Activated CD4-positive, alpha-beta T cell treated with anti-CD3 and anti-CD28 coated beads, Interleukin-2, amount 10 ng/mL, durations not matched to agents 7 days and 5 days (primary cell): ENCODE results near the gene ABI3BP. TPM values are rescaled to one million over a fixed set of nuclear protein-coding genes. Genes with fewer than 3 reads are reported as not detected.

ENCODE experiments used
- CTCF ChIA-PET: fragments of 350-600 bp; sonication (Branson Sonifier 250); formaldehyde crosslinking; loops from one replicate; lab custom pipeline; 2021; ENCODE audit warnings: antibody characterized with exemption; lab: Charles Lee
- POLR2A ChIA-PET: fragments of 350-600 bp; sonication (Branson Sonifier 250); formaldehyde crosslinking; loops from one replicate; lab custom pipeline; 2021; ENCODE audit warnings: antibody characterized with exemption; lab: Charles Lee
- DNase-seq: peaks from one replicate; pipeline ENCODE4 v3.0.0-alpha.2; 2020
- H3K27ac Mint-ChIP-seq: one replicate; pipeline ENCODE4 v1.8.0; 2021; ENCODE audit warnings: mild to moderate bottlenecking, moderate library complexity, mixed read lengths
- H3K27me3 Mint-ChIP-seq: one replicate; pipeline ENCODE4 v1.8.0; 2021; ENCODE audit warnings: mixed read lengths
- H3K36me3 Mint-ChIP-seq: one replicate; pipeline ENCODE4 v1.8.0; 2021; ENCODE audit warnings: low read depth, mixed read lengths
- H3K4me1 Mint-ChIP-seq: one replicate; pipeline ENCODE4 v1.8.0; 2021; ENCODE audit warnings: mixed read lengths
- H3K4me3 Mint-ChIP-seq: one replicate; pipeline ENCODE4 v1.8.0; 2021; ENCODE audit warnings: mild to moderate bottlenecking, moderate library complexity, mixed read lengths
- H3K9me3 Mint-ChIP-seq: one replicate; pipeline ENCODE4 v1.8.0; 2021; ENCODE audit warnings: mixed read lengths
- total RNA-seq, 2 experiments: library from RNA; stranded (reverse); gene quantifications; one replicate each; pipeline ENCODE4 v1.2.3, GENCODE V29; 2021

Gene ABI3BP
- total RNA-seq, 2 experiments from 2014 or later = not detected

- CTCF ChIA-PET = no interaction called here
- no peak overlapping the region for H3K27ac Mint-ChIP-seq
- H3K36me3 Mint-ChIP-seq = no peaks in the 10 kb centered on the region
- no peak overlapping the region for H3K4me3 Mint-ChIP-seq
- no peak for DNase-seq
- POLR2A ChIA-PET = no interaction called here
- H3K9me3 Mint-ChIP-seq = no peaks in the 10 kb centered on the region
- H3K27me3 Mint-ChIP-seq = peaks cover 9% of the 10 kb centered on the region
- no peaks in the 10 kb centered on the region for H3K4me1 Mint-ChIP-seq
Observed at GRCh38 chr3:100976611-100977010, 16.6 kb downstream of the ABI3BP start.

- peaks cover 9% of the 10 kb centered on the region for H3K27me3 Mint-ChIP-seq
- H3K9me3 Mint-ChIP-seq = no peaks in the 10 kb centered on the region
- no peak for DNase-seq
- ChIA-PET POLR2A (no interaction called here), CTCF (no interaction called here)
- no peaks in the 10 kb centered on the region for H3K4me1 Mint-ChIP-seq
- no peaks in the 10 kb centered on the region for H3K36me3 Mint-ChIP-seq
- H3K4me3 Mint-ChIP-seq = no peak overlapping the region
- H3K27ac Mint-ChIP-seq = no peak overlapping the region
Observed at GRCh38 chr3:100975714-100976113, 17.5 kb downstream of the ABI3BP start.

GRCh38 chr3:100973594-100973993 lies 19.6 kb downstream of the ABI3BP start:
- CTCF ChIA-PET = interaction anchor here (0.6 kb wide), 1 partner anchor 1417 kb away, joined by 3 read pairs; no protein-coding TSS in a partner anchor
- Mint-ChIP-seq H3K27ac (no peak overlapping the region), H3K4me3 (no peak overlapping the region), H3K36me3 (no peaks in the 10 kb centered on the region), H3K9me3 (no peaks in the 10 kb centered on the region), H3K4me1 (no peaks in the 10 kb centered on the region), H3K27me3 (peaks cover 6% of the 10 kb centered on the region)
- POLR2A ChIA-PET = no interaction called here
- no peak for DNase-seq

GRCh38 chr3:100972867-100973266 lies 20.4 kb downstream of the ABI3BP start:
- Mint-ChIP-seq H3K27ac (no peak overlapping the region), H3K27me3 (peaks cover 6% of the 10 kb centered on the region), H3K4me1 (no peaks in the 10 kb centered on the region), H3K4me3 (no peak overlapping the region), H3K9me3 (no peaks in the 10 kb centered on the region), H3K36me3 (no peaks in the 10 kb centered on the region)
- ChIA-PET CTCF (interaction anchor here (0.6 kb wide), 1 partner anchor 1416 kb away, joined by 3 read pairs; no protein-coding TSS in a partner anchor), POLR2A (no interaction called here)
- DNase-seq = no peak

GRCh38 chr3:100972301-100972844 lies 20.8 kb downstream of the ABI3BP start:
- Mint-ChIP-seq H3K4me1 (no peaks in the 10 kb centered on the region), H3K27me3 (peaks cover 6% of the 10 kb centered on the region), H3K36me3 (no peaks in the 10 kb centered on the region), H3K27ac (no peak overlapping the region), H3K4me3 (no peak overlapping the region), H3K9me3 (no peaks in the 10 kb centered on the region)
- DNase-seq = no peak
- ChIA-PET POLR2A (no interaction called here), CTCF (no interaction called here)

GRCh38 chr3:100971798-100972197 lies 21.4 kb downstream of the ABI3BP start:
- no peak for DNase-seq
- Mint-ChIP-seq H3K27me3 (peaks cover 6% of the 10 kb centered on the region), H3K9me3 (no peaks in the 10 kb centered on the region), H3K36me3 (no peaks in the 10 kb centered on the region), H3K27ac (no peak overlapping the region), H3K4me1 (no peaks in the 10 kb centered on the region), H3K4me3 (no peak overlapping the region)
- POLR2A ChIA-PET = no interaction called here
- CTCF ChIA-PET = no interaction called here

- CTCF ChIA-PET = no interaction called here
- H3K4me1 Mint-ChIP-seq = no peaks in the 10 kb centered on the region
- no peak overlapping the region for H3K27ac Mint-ChIP-seq
- H3K36me3 Mint-ChIP-seq = no peaks in the 10 kb centered on the region
- no peak overlapping the region for H3K4me3 Mint-ChIP-seq
- H3K27me3 Mint-ChIP-seq = peaks cover 6% of the 10 kb centered on the region
- no peaks in the 10 kb centered on the region for H3K9me3 Mint-ChIP-seq
- POLR2A ChIA-PET = no interaction called here
- no peak for DNase-seq
Observed at GRCh38 chr3:100970477-100970990, 22.7 kb downstream of the ABI3BP start.

GRCh38 chr3:100968932-100969906 lies 24.0 kb downstream of the ABI3BP start:
- Mint-ChIP-seq H3K4me3 (no peak overlapping the region), H3K9me3 (no peaks in the 10 kb centered on the region), H3K4me1 (no peaks in the 10 kb centered on the region), H3K27ac (no peak overlapping the region), H3K27me3 (peaks cover 6% of the 10 kb centered on the region), H3K36me3 (no peaks in the 10 kb centered on the region)
- ChIA-PET POLR2A (no interaction called here), CTCF (no interaction called here)
- no peak for DNase-seq

- no peaks in the 10 kb centered on the region for H3K9me3 Mint-ChIP-seq
Observed at GRCh38 chr3:100966807-100967206, 26.4 kb downstream of the ABI3BP start.

GRCh38 chr3:100966049-100966491 lies 27.2 kb downstream of the ABI3BP start:
- Mint-ChIP-seq H3K9me3 (no peaks in the 10 kb centered on the region), H3K4me3 (no peak overlapping the region), H3K27me3 (no peaks in the 10 kb centered on the region), H3K36me3 (no peaks in the 10 kb centered on the region), H3K27ac (no peak overlapping the region), H3K4me1 (no peaks in the 10 kb centered on the region)
- DNase-seq = no peak
- ChIA-PET CTCF (interaction anchor here (0.6 kb wide), 1 partner anchor 436 kb away, joined by 3 read pairs; no protein-coding TSS in a partner anchor), POLR2A (no interaction called here)

More at GRCh38 chr3:100966807-100967206, 26.4 kb downstream of the ABI3BP start:
- POLR2A ChIA-PET = no interaction called here
- Mint-ChIP-seq H3K4me3 (no peak overlapping the region), H3K4me1 (no peaks in the 10 kb centered on the region), H3K36me3 (no peaks in the 10 kb centered on the region), H3K27ac (no peak overlapping the region), H3K27me3 (no peaks in the 10 kb centered on the region)
- CTCF ChIA-PET = no interaction called here
- DNase-seq = no peak

GRCh38 chr3:100963041-100963440 lies 30.2 kb downstream of the ABI3BP start:
- H3K4me3 Mint-ChIP-seq = no peak overlapping the region
- no peaks in the 10 kb centered on the region for H3K36me3 Mint-ChIP-seq
- CTCF ChIA-PET = no interaction called here
- no peaks in the 10 kb centered on the region for H3K27me3 Mint-ChIP-seq
- H3K9me3 Mint-ChIP-seq = peaks cover 10% of the 10 kb centered on the region
- no peaks in the 10 kb centered on the region for H3K4me1 Mint-ChIP-seq
- no peak for DNase-seq
- no peak overlapping the region for H3K27ac Mint-ChIP-seq
- POLR2A ChIA-PET = no interaction called here

GRCh38 chr3:100957261-100957986 lies 35.8 kb downstream of the ABI3BP start:
- H3K27ac Mint-ChIP-seq = no peak overlapping the region
- no peaks in the 10 kb centered on the region for H3K4me1 Mint-ChIP-seq
- no peaks in the 10 kb centered on the region for H3K36me3 Mint-ChIP-seq
- CTCF ChIA-PET = no interaction called here
- H3K9me3 Mint-ChIP-seq = peaks cover 10% of the 10 kb centered on the region
- POLR2A ChIA-PET = no interaction called here
- DNase-seq = no peak
- no peaks in the 10 kb centered on the region for H3K27me3 Mint-ChIP-seq
- H3K4me3 Mint-ChIP-seq = no peak overlapping the region
